Astrocyte (in vitro differentiated cells and primary cell): ENCODE data around the gene UBR1.

Experiments used
- CTCF ChIP-seq: IDR thresholded peaks from 2 replicates; pipeline ENCODE4 v1.5.1; 2011; ENCODE audit warnings: low read depth, mild to moderate bottlenecking, inconsistent platforms, low read length, moderate library complexity; ENCODE audit not compliant: insufficient read depth
- EZH2 ChIP-seq: IDR thresholded peaks from 2 replicates; pipeline ENCODE4 v1.6.1; 2012; ENCODE audit warnings: mild to moderate bottlenecking, low read length, inconsistent platforms; ENCODE audit not compliant: insufficient read depth

- TF ChIP-seq EZH2 (no peak), CTCF (no peak)
Measured at GRCh38 chr15:43042885-43043284, 63.0 kb downstream of the UBR1 start.
